Activated CD8-positive, alpha-beta memory T cell treated with anti-CD3 and anti-CD28 coated beads, Interleukin-2, amount 50 U/mL, for 4 hours (primary cell): ENCODE measurements around the gene CHMP5.

Experiments
- DNase-seq: peaks from one replicate; pipeline ENCODE4 v3.0.0-alpha.2; 2020

The CHMP5 gene

GRCh38 chr9:33264473-33265177, at the start of gene CHMP5, which contains the start of gene BAG1:
TSS of gene CHMP5 (plus strand) at chr9:33265049. CDS start at chr9:33265079, 30 bp downstream.
TSS of gene BAG1 (minus strand) at chr9:33264708.
- DNase-seq, result peak; percentile 100

GRCh38 chr9:33220681-33221567, 43.9 kb upstream of the CHMP5 start:
- DNase-seq, result no peak

GRCh38 chr9:33221568-33221884, 43.3 kb upstream of the CHMP5 start:
- no peak for DNase-seq

GRCh38 chr9:33222031-33222430, 42.8 kb upstream of the CHMP5 start:
- no peak for DNase-seq

GRCh38 chr9:33223696-33224095, 41.2 kb upstream of the CHMP5 start:
- no peak for DNase-seq

- peak; percentile 73 for DNase-seq
Observed at GRCh38 chr9:33225319-33226147, 39.3 kb upstream of the CHMP5 start.

GRCh38 chr9:33227008-33227398, 37.8 kb upstream of the CHMP5 start:
- DNase-seq, result no peak

- DNase-seq, result no peak
Observed at GRCh38 chr9:33227741-33228140, 37.1 kb upstream of the CHMP5 start.

- no peak for DNase-seq
Observed at GRCh38 chr9:33228606-33229005, 36.2 kb upstream of the CHMP5 start.

- DNase-seq, result no peak
Observed at GRCh38 chr9:33229359-33230114, 35.3 kb upstream of the CHMP5 start.

- DNase-seq, result no peak
Observed at GRCh38 chr9:33230756-33231622, 33.9 kb upstream of the CHMP5 start.

- DNase-seq, result no peak
Observed at GRCh38 chr9:33231623-33231942, 33.3 kb upstream of the CHMP5 start.

- no peak for DNase-seq
Observed at GRCh38 chr9:33232815-33233214, 32.0 kb upstream of the CHMP5 start.

GRCh38 chr9:33233626-33234342, 31.1 kb upstream of the CHMP5 start:
- no peak for DNase-seq

GRCh38 chr9:33234511-33235467, 30.1 kb upstream of the CHMP5 start:
- no peak for DNase-seq

GRCh38 chr9:33236571-33236970, 28.3 kb upstream of the CHMP5 start:
- DNase-seq, result no peak

GRCh38 chr9:33239921-33240320, 24.9 kb upstream of the CHMP5 start, which contains the start of gene SPINK4:
TSS of gene SPINK4 (plus strand) at chr9:33240167. CDS start at chr9:33240209, 42 bp downstream.
- no peak for DNase-seq

- DNase-seq, result no peak
Observed at GRCh38 chr9:33241298-33241697, 23.6 kb upstream of the CHMP5 start.

- DNase-seq, result no peak
Observed at GRCh38 chr9:33242609-33243134, 22.2 kb upstream of the CHMP5 start.
